ENCODE data around the gene CIRBP. TPM values are rescaled to one million over a fixed set of nuclear protein-coding genes. Genes with fewer than 3 reads are reported as not detected.

Gene CIRBP
- 528 TPM for polyA plus RNA-seq (ENCODE audit: insufficient read length)

DNA sequence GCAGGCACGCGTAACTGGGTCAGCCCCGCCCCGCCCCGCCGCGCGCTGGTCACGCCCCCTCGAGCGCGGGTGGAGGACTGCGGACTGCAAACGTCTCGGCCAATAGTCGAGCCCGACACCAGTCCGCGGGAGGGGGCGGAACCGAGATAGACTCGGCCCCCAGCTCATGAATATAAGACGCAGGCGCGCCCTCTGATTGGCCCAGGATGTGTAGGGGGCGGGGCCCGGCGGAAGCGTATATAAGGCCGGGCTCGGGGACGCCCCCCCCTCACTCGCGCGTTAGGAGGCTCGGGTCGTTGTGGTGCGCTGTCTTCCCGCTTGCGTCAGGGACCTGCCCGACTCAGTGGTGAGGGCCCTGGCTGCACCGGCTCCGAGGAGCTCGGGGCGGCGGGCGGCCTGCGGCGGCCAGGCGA is at the start of gene CIRBP:
Gene CIRBP, plus strand, starts transcription at position 268 of the 413 bp plus-strand sequence. CDS start 1,602 bp downstream, outside the sequence.
- DNase-seq: peak; percentile 99

DNA sequence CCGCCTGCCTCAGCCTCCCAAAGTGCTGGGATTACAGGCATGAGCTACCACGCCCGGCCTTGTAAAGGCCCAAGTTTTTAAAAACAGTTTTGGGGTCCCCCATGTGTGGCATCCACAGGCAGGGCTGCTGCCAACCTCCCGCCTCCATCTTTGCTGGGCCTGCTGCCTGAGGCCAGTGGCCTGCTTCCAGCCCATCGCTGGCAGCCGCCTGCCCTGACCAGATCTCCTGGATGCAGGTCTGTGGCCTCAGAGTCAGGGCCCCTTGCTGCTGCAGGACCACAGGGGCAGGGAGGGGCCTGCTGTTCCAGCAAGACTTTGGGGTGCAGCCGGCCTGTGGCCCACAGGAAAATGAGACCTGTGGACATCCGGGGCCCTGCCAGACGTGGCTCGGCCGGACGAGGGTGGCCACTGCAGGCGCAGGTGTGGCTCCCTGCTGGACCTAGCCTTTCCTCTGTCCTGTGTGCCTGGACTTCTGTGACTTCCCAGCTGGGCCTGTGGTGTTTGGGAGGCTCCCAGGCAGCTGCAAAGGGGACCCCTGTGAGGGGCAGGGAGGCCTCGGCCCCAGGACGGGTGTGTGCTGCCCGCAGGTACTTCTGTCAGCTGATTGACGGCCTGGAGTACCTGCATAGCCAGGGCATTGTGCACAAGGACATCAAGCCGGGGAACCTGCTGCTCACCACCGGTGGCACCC is 49.2 kb upstream of the CIRBP start:
- DNase-seq: no peak

DNA sequence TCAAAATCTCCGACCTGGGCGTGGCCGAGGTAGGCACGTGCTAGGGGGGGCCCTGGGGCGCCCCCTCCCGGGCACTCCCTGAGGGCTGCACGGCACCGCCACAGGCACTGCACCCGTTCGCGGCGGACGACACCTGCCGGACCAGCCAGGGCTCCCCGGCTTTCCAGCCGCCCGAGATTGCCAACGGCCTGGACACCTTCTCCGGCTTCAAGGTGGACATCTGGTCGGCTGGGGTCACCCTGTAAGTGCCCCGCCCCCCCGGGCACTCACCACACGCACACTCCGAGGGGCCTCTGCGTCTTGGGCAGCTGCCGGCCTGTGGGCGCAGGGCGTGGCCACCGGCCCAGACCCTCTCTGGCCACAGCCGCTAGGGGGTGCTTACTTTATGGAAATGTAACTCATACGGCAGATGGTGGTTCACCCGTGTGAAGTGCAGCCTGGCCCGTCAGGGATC is 48.6 kb upstream of the CIRBP start:
- no peak for DNase-seq

DNA sequence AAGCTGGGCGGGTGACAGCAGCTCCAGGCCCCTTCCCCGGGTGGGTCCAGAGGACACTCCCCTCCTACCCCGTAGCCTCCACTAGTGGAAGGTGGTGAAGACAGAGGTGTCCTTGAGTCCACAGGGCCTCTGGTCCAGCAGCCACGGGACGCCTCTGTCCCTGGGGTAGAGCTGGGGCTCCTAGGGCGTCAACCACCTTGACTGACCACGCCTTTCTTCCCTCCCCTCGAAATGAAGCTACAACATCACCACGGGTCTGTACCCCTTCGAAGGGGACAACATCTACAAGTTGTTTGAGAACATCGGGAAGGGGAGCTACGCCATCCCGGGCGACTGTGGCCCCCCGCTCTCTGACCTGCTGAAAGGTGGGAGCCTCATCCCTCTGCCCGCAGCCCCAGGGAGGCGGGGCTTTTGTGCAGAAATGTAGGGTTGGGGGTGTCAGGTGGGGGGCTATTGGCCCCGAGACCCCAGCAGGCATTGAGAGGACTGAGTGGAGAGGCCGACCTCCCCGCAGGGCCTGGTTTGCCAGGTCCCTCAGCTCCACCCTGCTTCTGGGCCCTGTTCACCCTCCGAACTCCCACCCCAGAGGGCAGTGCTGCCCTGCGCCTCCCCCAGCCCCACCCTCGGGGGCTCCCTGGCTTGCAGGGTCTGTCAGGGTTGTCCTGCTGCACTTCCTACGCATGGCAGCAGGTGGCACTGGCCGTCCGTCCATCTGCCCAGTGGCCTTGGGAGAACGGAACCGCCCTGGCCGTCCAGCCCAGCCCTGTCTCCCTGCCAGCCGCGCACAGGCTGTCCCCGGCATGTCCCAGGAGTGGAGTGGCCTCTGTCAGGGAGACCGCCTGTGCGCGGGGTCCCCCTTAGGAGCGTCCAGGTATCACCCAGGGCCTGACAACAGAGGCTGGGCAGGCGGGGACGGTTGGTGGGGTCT is 47.9 kb upstream of the CIRBP start:
- DNase-seq: no peak

DNA sequence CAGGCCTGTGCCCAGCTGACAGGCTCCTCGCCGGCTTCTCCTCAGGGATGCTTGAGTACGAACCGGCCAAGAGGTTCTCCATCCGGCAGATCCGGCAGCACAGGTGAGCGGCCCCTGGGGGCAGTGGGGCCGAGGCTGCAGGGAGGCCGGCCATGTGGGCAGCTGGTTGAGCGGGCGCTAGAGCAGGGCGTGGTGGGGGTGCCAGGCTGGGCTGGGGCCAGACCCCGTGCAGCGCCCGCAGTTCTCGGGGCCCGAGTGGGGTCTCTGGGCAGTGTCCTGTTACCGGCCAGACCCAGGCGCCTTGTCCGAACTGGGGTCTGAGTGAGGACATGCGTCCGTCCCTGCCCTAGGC is 47.3 kb upstream of the CIRBP start:
- DNase-seq: no peak

DNA sequence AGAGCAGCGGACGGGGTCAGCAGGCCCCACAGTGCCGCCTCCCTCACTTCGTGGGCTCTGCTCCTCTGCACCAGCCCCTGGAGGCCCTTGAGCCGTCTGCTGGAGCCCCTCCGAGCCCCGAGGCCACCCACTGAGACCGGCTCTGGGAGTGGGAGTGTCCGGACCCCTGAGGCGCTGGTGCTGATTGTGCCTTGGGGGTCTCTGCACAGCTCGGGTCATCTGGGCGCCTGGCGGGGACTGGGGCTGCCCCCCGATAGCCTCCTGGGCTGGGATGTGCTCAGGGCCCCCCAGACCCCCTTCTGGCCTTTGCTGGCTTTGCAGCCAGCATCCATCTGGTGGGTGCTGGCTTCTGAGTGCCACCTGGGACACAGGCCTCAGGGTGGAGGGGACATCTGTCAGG is 46.7 kb upstream of the CIRBP start:
- DNase-seq: no peak

DNA sequence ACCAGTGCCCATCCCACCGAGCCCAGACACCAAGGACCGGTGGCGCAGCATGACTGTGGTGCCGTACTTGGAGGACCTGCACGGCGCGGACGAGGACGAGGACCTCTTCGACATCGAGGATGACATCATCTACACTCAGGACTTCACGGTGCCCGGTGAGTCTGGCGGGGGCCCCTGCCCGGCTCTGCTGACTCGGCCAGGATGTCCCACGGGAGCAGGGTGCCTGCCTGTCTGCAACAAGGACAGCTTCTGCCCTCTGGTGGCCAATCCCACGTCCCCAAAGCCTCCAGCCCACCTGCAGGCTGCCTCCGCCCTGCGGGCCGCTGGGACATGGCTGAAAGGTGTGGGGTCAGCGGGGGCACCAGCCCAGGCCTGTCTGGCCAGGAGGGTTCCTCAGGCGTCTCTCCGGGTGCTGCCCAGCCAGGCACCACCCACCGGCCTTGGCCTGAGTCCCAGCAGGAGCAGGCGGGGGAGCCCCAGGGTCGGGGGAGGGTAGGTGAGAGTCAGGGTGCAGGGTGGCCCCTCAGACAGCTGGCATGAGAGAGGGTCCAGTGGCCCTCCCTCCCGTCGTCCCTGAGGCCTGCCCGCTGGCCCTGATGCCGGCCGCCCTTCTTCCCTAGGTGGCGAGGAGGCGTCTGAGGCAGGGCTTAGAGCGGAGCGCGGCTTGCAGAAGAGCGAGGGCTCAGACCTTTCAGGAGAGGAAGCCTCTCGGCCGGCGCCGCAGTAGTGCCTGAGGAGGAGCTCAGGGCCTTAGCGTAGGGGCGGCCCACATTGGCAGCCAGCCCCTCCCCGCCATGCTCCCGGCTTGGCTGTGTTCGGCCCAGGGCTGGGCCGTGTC is 45.9 kb upstream of the CIRBP start:
- no peak for DNase-seq

DNA sequence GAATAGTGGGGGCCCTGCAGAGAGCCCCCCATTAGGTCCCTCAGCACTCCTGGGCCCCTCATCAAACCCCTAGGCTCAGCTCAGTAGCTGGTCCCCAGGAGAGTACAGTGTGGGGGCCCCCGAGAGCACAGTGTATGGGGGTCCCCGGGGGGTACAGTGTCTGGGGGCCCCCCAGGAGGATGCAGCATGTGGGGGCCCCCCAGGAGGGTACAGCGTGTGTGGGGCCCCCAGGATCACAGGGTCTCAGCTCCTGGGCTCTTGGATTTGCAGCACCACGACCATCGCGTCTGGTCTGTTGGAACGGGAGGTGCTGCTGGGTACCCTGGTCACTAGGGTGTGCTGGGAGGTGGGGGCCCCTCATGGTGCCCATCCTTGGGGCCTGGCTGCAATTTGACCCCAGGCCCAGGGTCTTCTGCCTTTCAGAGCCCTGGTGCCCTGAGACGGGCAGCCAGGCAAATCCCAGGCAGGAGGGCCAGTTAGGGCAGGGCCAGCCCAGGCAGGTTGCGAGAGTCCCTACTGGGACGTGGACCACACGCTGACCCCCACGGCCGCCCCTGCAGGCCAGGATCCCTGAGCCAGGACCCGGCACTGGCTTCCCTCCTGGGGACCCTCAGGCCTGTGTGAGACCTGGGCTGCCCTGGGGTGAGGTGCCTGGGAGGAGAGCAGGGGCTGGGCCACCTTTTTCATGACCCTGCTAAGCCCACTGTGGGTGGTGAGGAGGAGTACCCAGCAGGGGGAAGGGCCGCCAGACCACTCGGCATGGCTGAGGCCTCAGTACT is 44.9 kb upstream of the CIRBP start:
- DNase-seq: no peak

DNA sequence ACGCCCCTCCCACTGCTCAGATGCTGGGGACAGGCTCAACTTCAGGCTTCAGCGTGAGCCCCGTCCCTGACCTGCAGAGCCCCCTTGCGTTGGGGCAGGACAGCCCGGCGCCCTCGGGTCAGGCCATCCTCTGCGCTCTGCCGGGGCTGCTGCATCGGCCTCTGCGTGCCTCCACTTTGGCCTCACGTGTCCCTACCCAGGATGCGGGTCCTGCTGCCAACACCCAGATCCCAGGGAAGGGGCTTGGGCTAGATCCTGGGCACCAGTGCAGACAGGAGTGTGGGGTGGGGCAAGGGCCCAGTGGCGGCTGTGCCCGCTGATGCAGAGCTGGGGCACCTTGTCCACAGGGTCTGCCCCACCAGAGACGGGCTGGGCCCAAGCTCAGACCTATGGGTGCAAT is 44.3 kb upstream of the CIRBP start:
- DNase-seq: no peak

DNA sequence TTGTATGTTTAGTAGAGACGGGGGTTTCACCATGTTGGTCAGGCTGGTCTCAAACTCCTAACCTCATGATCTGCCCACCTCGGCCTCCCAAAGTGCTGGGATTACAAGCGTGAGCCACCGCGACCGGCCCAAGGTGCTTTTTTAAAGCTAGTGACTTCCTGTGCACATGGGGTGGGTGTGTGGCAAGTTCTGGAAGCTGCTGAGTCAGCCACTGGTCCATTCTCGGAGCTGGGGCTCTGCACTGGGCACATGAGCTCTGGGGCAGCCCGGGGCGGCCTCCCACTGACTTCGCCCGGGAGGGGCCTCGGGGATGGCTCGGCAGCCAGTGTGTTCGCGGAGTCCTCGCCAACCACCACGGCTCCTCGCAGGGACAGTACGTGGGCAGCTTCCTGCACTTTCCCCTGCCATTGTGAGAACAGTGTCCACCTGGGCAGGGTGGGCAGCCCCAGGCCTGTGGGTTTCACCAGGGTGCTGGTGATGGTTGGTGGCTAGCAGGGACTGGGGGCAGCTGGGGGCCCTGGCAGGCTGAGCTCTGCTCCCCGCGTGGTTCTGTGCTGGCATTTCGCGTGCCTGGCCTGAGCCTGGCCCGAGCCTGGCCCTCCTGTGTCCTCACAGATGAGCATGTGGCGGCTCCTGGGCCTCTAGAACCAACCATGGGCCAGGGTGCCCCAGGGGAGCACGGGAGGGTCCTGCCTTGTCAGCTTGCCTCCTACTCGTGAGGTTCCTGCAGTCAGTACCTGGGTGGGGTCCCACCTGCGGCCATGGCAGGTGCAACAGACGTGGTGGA is 43.5 kb upstream of the CIRBP start:
- no peak for DNase-seq

DNA sequence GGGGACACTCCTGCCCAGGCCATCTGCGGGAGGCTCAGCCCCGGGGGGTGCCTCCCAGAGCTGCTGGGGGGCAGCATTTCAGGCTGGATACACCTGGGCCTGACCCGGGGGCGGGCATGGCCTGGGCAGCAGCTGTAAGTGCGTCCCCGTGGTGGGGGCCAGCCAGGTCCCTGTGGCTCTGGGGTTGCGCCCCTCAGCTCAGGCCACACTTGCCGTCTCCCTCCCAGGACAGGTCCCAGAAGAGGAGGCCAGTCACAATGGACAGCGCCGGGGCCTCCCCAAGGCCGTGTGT is 43.0 kb upstream of the CIRBP start:
- DNase-seq: no peak

DNA sequence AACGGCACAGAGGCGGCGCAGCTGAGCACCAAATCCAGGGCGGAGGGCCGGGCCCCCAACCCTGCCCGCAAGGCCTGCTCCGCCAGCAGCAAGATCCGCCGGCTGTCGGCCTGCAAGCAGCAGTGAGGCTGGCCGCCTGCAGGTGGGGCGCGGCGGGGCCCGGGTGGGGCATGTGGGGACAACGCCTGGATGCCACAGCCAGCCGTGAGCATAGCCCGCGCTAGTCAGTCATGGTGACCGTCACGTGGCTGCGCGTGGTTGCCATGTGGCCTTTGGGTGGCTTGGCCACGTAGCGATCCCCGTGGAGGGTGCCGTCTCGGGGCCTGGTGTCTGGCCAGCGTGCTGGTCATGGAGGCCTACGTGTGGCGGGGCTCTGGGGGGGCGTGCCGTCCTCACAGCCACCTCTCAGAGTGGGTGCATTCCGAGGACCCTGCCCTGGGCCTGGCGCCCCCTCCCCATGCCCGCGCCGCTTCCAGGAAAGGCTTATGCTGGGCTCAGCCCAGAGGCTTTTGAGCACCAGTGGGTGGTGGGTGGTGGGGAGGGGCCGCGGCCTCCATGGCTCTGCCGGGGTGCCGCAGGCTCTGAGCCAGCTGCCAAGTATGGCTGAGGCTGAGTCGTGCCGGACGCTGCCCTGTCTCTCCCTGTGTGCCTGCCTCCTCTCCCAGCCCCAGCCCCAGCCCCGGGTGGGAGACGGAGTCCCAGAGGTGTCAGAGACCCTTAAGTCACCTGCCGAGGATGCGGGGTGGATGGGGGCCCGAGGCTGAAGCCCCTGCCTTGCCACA is 42.4 kb upstream of the CIRBP start:
- DNase-seq: no peak

DNA sequence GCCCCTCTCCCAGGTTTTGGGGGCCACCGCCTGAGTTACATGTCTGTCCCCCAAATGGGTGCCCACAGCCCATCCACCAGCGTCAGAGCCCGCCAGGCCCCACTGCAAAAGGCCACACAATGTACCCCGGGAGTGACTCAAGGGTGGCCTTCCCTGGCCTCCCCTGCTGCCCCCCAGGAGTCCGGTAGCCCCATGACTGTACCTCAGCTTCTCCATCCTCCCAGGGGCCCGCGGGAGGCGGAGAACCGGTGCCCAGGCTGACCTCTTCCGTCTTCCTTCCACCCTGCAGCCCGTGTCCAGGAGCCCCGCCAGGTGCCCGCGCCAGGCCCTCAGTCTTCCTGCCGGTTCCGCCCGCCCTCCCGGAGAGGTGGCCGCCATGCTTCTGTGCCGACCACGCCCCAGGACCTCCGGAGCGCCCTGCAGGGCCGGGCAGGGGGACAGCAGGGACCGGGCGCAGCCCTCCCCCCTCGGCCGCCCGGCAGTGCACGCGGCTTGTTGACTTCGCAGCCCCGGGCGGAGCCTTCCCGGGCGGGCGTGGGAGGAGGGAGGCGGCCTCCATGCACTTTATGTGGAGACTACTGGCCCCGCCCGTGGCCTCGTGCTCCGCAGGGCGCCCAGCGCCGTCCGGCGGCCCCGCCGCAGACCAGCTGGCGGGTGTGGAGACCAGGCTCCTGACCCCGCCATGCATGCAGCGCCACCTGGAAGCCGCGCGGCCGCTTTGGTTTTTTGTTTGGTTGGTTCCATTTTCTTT is 41.7 kb upstream of the CIRBP start:
- DNase-seq: no peak

DNA sequence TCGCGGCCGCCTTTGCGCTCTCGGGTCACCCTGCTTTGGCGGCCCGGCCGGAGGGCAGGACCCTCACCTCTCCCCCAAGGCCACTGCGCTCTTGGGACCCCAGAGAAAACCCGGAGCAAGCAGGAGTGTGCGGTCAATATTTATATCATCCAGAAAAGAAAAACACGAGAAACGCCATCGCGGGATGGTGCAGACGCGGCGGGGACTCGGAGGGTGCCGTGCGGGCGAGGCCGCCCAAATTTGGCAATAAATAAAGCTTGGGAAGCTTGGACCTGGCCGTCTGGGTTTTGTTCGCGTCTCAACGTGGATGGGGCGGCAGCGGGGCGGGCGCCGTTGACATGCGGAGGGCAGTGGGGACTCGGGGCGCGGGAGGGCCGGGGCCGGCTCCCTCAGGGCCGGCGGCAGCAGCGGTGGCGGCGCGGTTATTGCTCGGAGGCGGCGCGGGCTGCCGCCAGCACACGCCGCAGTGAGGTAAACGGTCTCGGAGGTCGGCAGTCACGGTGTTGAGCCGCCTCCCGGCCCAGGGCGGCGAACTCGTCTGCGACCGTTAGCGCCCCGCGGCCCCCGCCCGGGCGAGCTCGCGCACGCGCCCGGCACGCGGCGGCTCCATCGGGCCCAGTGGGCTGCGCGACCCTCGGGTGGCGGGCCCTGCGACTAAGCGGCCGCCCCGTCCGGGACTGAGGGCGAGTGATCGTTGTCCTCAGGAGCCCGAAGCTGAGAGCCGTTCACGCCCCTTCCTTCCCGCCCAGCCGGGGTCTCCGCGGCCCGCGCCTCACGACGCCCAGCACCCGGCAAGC is 40.8 kb upstream of the CIRBP start:
- DNase-seq: no peak

DNA sequence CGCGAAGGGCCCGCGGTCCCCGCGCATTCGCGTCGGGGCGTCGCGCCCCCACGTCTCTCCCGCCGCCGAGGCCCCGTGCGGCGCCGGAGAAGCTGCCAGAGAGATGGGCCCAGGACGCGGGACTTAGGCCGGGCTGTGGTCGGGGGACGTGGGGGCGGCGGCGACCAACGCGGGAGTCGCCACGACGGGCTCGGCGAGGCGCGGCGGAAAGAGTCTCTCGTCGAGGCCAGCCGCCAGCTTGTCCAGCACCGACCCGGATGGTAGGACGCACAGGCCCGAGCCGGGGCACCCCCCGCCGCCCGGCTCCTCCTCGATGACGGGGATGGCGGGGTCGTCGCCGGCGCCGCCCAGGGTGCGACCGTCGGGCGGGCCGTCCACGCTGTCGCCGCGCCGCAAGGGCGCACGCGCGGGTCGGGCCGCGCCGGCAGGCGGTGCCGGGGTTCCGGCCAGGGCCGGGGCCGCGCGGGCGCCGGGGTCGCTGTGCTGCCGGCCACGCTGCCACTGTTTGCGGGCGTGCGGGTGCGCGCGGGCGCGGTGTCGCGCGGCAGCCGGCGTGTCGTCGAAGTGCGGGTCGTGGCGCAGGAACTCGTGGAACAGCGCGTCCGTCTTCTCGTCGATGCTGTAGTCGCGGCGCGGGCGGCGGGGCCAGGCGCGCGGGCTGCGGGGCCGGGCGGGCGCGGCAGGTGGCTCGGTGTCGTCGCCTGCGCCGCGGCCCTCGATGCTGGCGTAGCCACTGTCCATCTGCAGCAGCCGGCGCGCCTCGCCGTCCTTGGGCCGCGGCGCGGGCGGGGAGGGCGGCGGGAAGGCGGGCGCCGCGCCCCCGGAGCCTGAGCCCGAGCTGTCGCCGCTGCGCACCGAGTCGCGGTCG is 39.8 kb upstream of the CIRBP start:
- no peak for DNase-seq

DNA sequence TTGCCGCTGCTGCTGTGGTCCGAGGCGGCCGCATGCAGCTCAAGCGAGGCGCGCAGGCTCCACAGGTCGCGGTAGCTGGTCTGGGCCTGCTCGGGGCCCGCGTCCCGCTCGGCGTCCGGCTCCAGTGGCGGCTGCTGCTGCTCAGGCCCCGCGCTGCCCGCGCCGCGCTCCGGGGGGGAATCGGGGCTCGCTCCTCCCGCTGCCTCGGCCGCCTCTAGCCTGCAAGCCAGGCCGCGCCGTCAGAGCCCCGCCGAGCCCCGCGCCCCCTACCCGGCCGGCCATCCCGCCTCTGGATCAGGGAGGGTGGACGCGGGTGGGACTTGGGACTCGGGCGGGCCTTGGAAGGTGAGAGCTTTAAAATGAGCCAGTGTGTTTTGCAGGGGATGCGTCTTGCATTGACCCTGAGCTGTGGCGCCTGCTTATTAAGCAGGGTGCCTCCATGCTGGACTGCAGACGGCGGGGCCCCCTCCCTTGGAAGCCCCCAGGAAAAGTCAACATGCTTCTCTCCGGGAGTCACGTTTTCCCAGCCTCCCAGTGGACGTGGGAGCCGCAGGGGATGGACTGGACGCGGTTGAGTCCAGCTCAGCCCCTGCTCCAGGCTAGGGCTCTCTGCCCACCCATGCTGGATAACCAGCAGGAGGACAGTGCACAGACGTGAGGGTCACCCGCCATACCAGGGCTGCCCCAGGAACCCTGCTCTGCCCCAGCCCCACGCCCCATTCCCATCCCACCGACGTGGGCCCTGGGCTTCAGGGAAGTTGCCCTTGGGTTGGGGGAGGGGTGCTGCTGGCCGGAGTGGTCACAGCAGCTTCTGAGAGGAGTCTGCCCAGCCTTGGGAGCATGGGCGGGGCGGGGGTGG is 39.0 kb upstream of the CIRBP start:
- DNase-seq: no peak

Measured in hindlimb muscle (tissue), 1 donor.